GM18951 (cell line): ENCODE measurements around the gene BOD1.

Experiments used
- POLR2A ChIP-seq: IDR thresholded peaks from 4 replicates; pipeline ENCODE4 v1.6.1; 2011; ENCODE audit warnings: mild to moderate bottlenecking; ENCODE audit not compliant: insufficient read length, insufficient read depth; ENCODE audit errors: extremely low read depth
- in situ Hi-C: fragments of 300-500 bp; cut with MboI; formaldehyde crosslinking; loops from one replicate; pipeline ENCODE4 v1.12.0; 2022; ENCODE audit warnings: low sequenced_read_pairs, mixed read lengths, inconsistent platforms; ENCODE audit not compliant: unreplicated experiment

Gene BOD1

GRCh38 chr5:173631478-173631877 lies 15.0 kb upstream of the BOD1 start:
- TF ChIP-seq POLR2A, result no peak
- in situ Hi-C loops, result no loop called here

- no peak for TF ChIP-seq POLR2A
- in situ Hi-C loops, result no loop called here
Observed at GRCh38 chr5:173630724-173631365, 14.4 kb upstream of the BOD1 start.

- no peak for TF ChIP-seq POLR2A
- in situ Hi-C loops, result no loop called here
Observed at GRCh38 chr5:173629628-173630027, 13.2 kb upstream of the BOD1 start.

GRCh38 chr5:173628501-173628900 lies 12.1 kb upstream of the BOD1 start:
- no peak for TF ChIP-seq POLR2A
- in situ Hi-C loops, result no loop called here

GRCh38 chr5:173627860-173628392 lies 11.5 kb upstream of the BOD1 start:
- in situ Hi-C loops, result no loop called here
- TF ChIP-seq POLR2A, result no peak

- TF ChIP-seq POLR2A, result no peak
- in situ Hi-C loops, result no loop called here
Observed at GRCh38 chr5:173627271-173627670, 10.8 kb upstream of the BOD1 start.

- no peak for TF ChIP-seq POLR2A
- in situ Hi-C loops, result no loop called here
Observed at GRCh38 chr5:173626505-173626820, 10.0 kb upstream of the BOD1 start.

GRCh38 chr5:173625673-173626504 lies 9.4 kb upstream of the BOD1 start:
- TF ChIP-seq POLR2A, result no peak
- in situ Hi-C loops, result no loop called here

GRCh38 chr5:173625261-173625660 lies 8.8 kb upstream of the BOD1 start:
- in situ Hi-C loops, result no loop called here
- no peak for TF ChIP-seq POLR2A

GRCh38 chr5:173624282-173624681 lies 7.8 kb upstream of the BOD1 start:
- in situ Hi-C loops, result loop anchor here (5.0 to 25.0 kb wide), 2 partner anchors 343 to 688 kb away; no protein-coding TSS in a partner anchor

GRCh38 chr5:173623789-173624188 lies 7.3 kb upstream of the BOD1 start:
- TF ChIP-seq POLR2A, result no peak
- in situ Hi-C loops, result loop anchor here (5.0 to 25.0 kb wide), 2 partner anchors 344 to 689 kb away; no protein-coding TSS in a partner anchor

More at GRCh38 chr5:173624282-173624681, 7.8 kb upstream of the BOD1 start:
- no peak for TF ChIP-seq POLR2A

- in situ Hi-C loops, result loop anchor here (5.0 to 25.0 kb wide), 2 partner anchors 344 to 689 kb away; no protein-coding TSS in a partner anchor
- TF ChIP-seq POLR2A, result no peak
Observed at GRCh38 chr5:173623296-173623771, 6.9 kb upstream of the BOD1 start.

- in situ Hi-C loops, result loop anchor here (5.0 to 25.0 kb wide), 2 partner anchors 345 to 690 kb away; no protein-coding TSS in a partner anchor
- TF ChIP-seq POLR2A, result no peak
Observed at GRCh38 chr5:173622183-173623047, 6.0 kb upstream of the BOD1 start.

- no peak for TF ChIP-seq POLR2A
- in situ Hi-C loops, result loop anchor here (5.0 to 25.0 kb wide), 2 partner anchors 347 to 692 kb away; no protein-coding TSS in a partner anchor
Observed at GRCh38 chr5:173620784-173621183, 4.3 kb upstream of the BOD1 start.
